ENCODE measurements around the gene SBF2. TPM values are rescaled to one million over a fixed set of nuclear protein-coding genes. Genes with fewer than 3 reads are reported as not detected.

The SBF2 gene
- total and polyA plus RNA-seq, 9 of the 15 experiments (the other 6 are each of a cell fraction or from before 2014, with no cell fraction given) = 0.80 to 9.5 (median 5.0) TPM

GRCh38 chr11:9804419-9804902, 489.6 kb downstream of the SBF2 start:
- H4K20me1 ChIP-seq (replicated peaks; ENCODE audit: control insufficient read depth, insufficient read depth, low read length) = no peaks in the 10 kb centered on the region
- WGBS (ENCODE audit: insufficient coverage, low coverage, missing lambda C conversion rate) = 55% methylated on average over 2 of the region's 2 CpGs
- H3K27ac ChIP-seq (ENCODE audit: extremely low read depth, low read depth, low read length) = no peak overlapping the region
- no peak for ATAC-seq
- H3K27me3 ChIP-seq (ENCODE audit: control insufficient read depth in 2 of 2, insufficient read depth in 2 of 2, low read length in 2 of 2) = no peaks in the 10 kb centered on the region
- no peak for FAIRE-seq
- H3K4me1 ChIP-seq (replicated peaks in 1 of 2; ENCODE audit: control insufficient read depth in 2 of 2, insufficient read depth in 2 of 2, low read length in 2 of 2) = peaks cover 0 to 3% of the 10 kb centered on the region in 2 experiments; a peak in 1 of 5 replicates
- H3K9me3 ChIP-seq (replicated peaks; ENCODE audit: control insufficient read depth, insufficient read depth, low read depth, low read length) = no peaks in the 10 kb centered on the region
- ChIA-PET POLR2A (no interaction called here), CTCF (ENCODE audit: low intra/inter-chr PET ratio) (no interaction called here)
- intact Hi-C loops (cut with micrococcal nuclease) = no loop called here
- DNase-seq (ENCODE audit: extremely low read depth in 1 of 4, low spot score in 3 of 4) = no peak
- no TSS peak for BruUV-seq (replicated peaks)
- no peaks in the 10 kb centered on the region for H3K9me1 ChIP-seq (ENCODE audit: control insufficient read depth, insufficient read depth, low read length)
- no peak overlapping the region for H3K4me3 ChIP-seq
- H3K4me2 ChIP-seq (ENCODE audit: insufficient read depth, low read length) = no peak overlapping the region
- in situ Hi-C loops (cut with MboI) = no loop called here
- H3K79me2 ChIP-seq (ENCODE audit: control insufficient read depth, insufficient read depth, low read length) = no peaks in the 10 kb centered on the region
- no peaks in the 10 kb centered on the region for H3K36me3 ChIP-seq (ENCODE audit: control insufficient read depth, insufficient read depth, low read length)
- no peak overlapping the region for H3K9ac ChIP-seq (ENCODE audit: insufficient read depth in 1 of 2, low read depth in 2 of 2, low read length in 2 of 2)
- H2AFZ ChIP-seq (ENCODE audit: low read depth, low read length) = no peak overlapping the region
- TF ChIP-seq PBX2 (CRISPR knock-in tag; IDR thresholded peaks at IDR 0.05; ENCODE audit: low read depth) (no peak), PBX2 (tag; conservative IDR thresholded peaks at IDR 0.05; ENCODE audit: low read depth) (no peak), RNF219 (CRISPR knock-in tag; IDR thresholded peaks at IDR 0.05) (no peak), ZNF830 (CRISPR knock-in tag; IDR thresholded peaks at IDR 0.05) (no peak), ZNF584 (CRISPR knock-in tag; IDR thresholded peaks at IDR 0.05; ENCODE audit: low read depth) (no peak), HMG20B (CRISPR knock-in tag; IDR thresholded peaks at IDR 0.05) (no peak), MLLT1 (IDR thresholded peaks at IDR 0.05) (no peak), SIN3A (IDR thresholded peaks at IDR 0.05; ENCODE audit: borderline replicate concordance in 2 of 2, control insufficient read depth in 1 of 2, low read depth in 2 of 2, low read length in 2 of 2) (no peak), ETV5 (CRISPR knock-in tag; IDR thresholded peaks at IDR 0.05; ENCODE audit: low read depth) (no peak), ZNF133 (CRISPR knock-in tag; IDR thresholded peaks at IDR 0.05) (no peak)
